NCI-H2081 treated with DMSO at 0.1 percent for 48 hours (cell line): ENCODE results near the gene LRCH1.

Experiments
- DNase-seq: peaks from one replicate; lab custom pipeline; 2025; lab: John Stamatoyannopoulos, UW

Gene LRCH1

GRCh38 chr13:46712524-46712923 lies 159.6 kb downstream of the LRCH1 start:
- no peak for DNase-seq

GRCh38 chr13:46715363-46715762 lies 162.4 kb downstream of the LRCH1 start:
- no peak for DNase-seq

GRCh38 chr13:46716821-46717220 lies 163.9 kb downstream of the LRCH1 start:
- DNase-seq: no peak

GRCh38 chr13:46717275-46717674 lies 164.3 kb downstream of the LRCH1 start:
- no peak for DNase-seq

- no peak for DNase-seq
These were observed 164.9 kb downstream of the LRCH1 start for GRCh38 chr13:46717856-46718255.

- DNase-seq: no peak
These were observed 167.2 kb downstream of the LRCH1 start for GRCh38 chr13:46720189-46720588.

GRCh38 chr13:46721054-46721453 lies 168.1 kb downstream of the LRCH1 start:
- no peak for DNase-seq

- no peak for DNase-seq
These were observed 173.4 kb downstream of the LRCH1 start for GRCh38 chr13:46726347-46726746.

- no peak for DNase-seq
These were observed 175.8 kb downstream of the LRCH1 start for GRCh38 chr13:46728777-46729176.

GRCh38 chr13:46731535-46731934 lies 178.6 kb downstream of the LRCH1 start:
- no peak for DNase-seq

- DNase-seq: no peak
These were observed 182.5 kb downstream of the LRCH1 start for GRCh38 chr13:46735425-46735824.

- no peak for DNase-seq
These were observed 183.8 kb downstream of the LRCH1 start for GRCh38 chr13:46736541-46737310.

GRCh38 chr13:46738055-46738454 lies 185.1 kb downstream of the LRCH1 start:
- DNase-seq: no peak

GRCh38 chr13:46738766-46739165 lies 185.8 kb downstream of the LRCH1 start:
- no peak for DNase-seq

GRCh38 chr13:46739447-46740098 lies 186.6 kb downstream of the LRCH1 start:
- no peak for DNase-seq

- DNase-seq: no peak
These were observed 190.2 kb downstream of the LRCH1 start for GRCh38 chr13:46743191-46743590.

- DNase-seq: no peak
These were observed 192.1 kb downstream of the LRCH1 start for GRCh38 chr13:46745062-46745461.

GRCh38 chr13:46745706-46746105 lies 192.7 kb downstream of the LRCH1 start:
- DNase-seq: no peak

- no peak for DNase-seq
These were observed 194.3 kb downstream of the LRCH1 start for GRCh38 chr13:46747031-46747820.

GRCh38 chr13:46748300-46748699 lies 195.3 kb downstream of the LRCH1 start:
- no peak for DNase-seq

GRCh38 chr13:46749951-46750350 lies 197.0 kb downstream of the LRCH1 start:
- no peak for DNase-seq

GRCh38 chr13:46751811-46752635 lies 199.1 kb downstream of the LRCH1 start:
- DNase-seq: no peak
